HG03521 (cell line): Measurements from ENCODE around the gene RAPGEF1.

Experiments used
- ATAC-seq: cut with Tn5 transposase; IDR thresholded peaks from one replicate; pipeline ENCODE4 v1.9.1; 2021; ENCODE audit warnings: mild to moderate bottlenecking, moderate library complexity; ENCODE audit not compliant: unreplicated experiment

Gene RAPGEF1

DNA sequence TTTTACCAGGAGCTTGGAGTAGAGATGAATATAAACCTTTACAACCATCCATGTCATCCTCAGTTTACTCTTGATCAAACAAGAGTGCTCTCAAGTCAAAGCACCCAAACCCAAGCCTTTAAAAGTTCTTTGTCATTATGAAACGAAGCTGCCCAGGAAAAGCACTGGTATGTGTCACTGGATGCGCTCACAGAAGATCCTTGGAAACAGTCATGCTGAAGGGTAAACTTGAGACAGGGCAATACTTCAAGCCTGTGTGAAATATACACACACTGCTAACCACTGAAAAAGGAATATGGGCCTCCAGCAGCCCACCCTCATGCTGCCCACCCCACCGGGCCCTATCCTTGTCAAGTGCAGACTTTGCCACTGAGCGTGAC lies 110.1 kb downstream of the RAPGEF1 start:
- ATAC-seq: no peak

DNA sequence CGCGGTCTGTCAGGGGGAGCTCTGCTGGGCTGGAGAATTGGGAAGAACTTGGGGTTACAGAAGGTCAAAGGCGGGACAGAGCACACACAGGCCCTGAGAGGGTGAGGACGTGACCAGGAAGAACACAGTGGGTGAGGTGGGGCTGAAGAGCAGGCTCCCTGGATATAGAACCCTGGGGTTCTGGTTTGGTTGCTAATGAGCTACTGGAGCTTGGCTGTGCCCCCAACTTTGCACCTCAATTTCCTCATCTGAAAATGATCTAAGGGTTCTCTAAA lies 110.7 kb downstream of the RAPGEF1 start:
- no peak for ATAC-seq

DNA sequence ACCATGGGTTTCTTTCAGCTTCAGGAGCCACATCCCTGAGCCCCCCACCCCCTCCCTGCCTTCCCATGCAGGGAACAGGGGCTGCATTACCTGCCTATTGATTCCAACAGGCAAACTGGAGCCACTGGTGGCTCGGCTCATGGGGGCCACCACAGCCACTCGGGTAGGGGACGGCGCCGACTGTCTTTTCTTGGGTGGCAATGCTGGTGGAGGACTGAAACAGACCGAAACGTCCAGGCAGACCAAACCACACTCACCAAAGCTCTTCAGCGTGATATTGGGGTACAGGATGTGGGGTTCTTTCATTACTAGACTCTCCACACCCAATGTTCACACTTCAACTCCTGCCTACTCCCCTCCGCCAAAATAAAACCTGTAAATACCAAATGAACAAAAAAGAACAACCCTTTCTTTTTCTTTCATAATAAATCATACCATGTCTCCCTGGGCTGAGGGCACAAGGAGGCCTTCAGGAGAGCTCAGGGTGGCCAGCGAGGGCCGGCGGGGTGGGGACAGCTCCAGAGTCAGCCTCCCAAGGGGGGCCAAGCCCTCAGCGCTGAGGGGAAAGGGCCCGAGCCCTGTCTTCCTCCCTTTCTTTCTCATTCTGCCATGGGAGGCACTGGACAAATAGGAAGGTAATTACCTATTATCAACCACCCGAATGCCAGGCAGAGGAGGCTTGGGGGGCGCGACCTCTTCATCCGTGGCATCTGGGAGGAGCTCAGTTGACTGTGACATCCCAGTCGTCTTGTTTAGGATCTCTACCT lies 111.2 kb downstream of the RAPGEF1 start:
- ATAC-seq: no peak

DNA sequence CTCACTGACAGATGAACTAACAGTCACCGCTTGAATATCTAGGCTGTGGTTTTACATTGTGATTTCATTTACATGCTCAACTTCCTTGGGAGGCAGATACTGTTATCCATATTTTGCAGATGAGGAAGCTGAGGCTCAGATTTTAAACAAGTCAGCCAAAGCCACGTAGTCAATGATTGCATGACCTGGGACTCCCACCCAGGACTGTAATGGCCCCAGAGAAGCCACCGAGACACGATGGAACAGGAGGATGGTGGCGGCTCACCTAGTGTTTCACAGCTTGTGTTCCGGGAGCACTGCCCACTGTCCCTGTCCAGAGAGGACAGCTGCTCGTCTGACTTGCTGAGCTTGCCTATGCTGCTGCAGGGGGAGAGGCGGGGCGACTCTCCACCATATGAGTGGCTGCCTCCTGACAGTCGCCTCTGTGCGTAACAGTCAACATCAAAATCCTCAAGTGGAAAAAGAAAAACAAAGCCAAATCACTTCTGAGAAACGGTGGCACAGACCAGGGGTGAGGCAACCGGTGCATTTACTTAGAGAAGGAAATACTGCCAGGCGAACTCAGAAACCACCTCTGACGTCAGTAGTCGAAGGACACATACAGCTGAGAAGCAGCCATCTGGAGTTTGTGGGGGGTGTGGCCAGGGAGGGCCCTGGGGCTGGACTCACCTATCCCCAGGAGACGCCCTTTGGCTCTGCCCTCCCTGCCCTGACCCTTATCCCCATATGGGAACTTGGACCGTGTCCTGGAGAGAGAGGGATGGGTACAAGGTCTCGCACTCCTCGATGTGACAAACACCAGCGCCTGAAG lies 112.0 kb downstream of the RAPGEF1 start:
- ATAC-seq: no peak

DNA sequence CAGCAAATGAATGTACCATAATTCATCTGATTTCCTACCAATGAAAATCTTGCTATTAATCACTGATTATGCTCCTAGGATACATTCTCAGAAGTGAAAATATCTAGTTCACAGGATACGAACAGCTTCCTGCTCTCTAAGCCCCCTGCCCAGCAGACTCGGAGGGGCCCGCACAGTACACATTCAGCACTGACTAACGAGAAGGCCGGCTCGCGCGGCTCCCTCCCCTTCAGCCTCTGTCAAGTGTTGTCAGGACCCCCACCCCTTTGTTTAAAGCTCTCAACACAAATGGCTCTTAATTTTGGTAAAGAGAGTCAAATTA lies 112.6 kb downstream of the RAPGEF1 start:
- ATAC-seq: no peak

DNA sequence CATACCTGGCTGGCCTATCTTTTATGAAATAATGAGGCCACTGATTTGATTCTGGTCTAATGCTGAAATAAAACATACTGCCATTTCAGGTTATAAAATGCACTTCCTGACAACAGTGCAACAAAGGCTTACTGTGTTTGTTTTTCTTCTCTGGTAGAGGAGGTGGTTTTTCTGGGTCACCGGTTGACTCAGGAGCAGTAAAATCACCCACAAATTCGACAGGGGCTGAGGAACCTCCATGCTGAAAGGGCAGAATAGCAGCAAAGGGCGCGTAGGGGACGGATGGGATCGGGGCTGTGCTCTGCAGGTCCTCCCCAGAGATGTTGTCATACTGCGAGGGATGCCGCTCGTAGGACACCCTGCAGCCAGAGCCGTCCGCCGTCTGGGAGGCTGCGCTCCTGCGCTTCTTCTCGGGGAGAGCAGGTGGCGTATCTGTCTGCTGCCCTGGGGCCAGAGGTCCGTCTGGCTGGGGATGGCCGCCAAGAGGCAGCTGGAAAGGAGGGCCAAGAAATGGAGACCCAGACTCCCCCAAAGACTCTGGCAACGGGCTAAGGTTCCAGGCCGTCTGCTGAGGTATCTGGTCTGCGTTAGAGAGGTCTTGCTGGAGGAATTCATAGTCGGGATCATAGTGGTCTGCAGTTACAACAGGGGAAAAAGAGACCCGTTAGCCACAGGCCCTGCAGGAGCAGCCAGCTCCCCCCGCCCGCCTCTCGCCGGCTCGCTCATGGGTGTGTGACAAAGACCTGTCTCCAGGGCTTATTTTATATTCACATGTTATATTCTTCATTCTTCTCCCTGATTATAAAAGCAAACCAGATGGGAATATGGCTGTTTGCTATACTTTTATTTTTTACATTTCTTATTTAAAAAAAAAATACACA lies 113.8 kb downstream of the RAPGEF1 start:
- no peak for ATAC-seq

DNA sequence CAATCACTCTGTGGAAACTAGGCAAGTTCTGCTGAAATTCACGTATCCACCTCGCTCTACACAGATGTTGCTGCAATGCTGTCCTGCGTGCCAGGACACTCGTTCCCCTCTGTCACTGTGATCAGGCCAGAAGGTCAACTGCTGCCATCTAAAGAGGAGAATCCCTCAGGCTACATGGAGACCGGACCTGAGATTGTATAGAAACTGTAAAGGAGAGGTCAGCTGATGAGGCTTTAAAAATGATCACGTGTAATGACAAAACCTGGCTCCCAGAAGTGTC lies 114.4 kb downstream of the RAPGEF1 start:
- ATAC-seq: no peak

DNA sequence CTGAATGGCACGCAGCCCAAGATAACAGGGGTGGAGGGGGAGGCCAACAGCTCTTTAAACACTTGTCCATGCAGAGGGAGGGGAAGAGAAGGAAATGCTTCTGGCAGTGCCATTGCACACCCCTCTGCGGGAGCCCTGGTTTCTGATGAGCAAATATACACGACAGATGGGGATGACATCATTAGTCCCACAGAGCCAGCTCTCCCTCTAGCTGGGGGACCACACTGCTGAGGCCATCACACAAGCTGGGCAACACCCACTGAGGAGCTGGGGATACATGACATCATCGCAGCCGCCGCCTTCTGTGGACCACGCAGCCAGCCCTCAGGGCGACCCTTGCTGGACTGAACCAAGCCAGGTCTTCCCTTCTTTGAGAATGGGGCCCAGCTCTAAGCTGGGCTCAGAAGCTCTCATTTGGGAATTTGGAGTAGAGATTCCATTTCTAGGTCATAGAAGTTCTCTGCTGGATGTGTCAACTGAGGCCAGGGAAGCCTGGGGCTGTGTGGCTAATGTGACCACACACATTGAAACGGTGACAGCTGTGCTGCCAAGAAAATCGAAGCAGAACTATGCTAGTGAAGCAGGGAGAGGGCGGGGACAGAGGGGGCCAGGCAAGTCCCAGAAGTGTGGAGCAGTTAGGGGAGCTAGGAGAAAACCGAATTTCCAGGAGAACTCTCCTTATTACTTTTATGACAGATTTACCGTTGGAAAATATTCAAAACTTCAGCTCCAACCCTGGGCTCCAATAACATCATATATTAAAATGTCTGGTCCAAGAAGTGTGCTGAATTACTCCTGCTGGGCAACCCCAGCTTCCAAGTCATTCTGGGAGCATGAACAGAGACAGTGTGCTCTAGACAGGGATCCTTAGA lies 115.0 kb downstream of the RAPGEF1 start:
- ATAC-seq: no peak

DNA sequence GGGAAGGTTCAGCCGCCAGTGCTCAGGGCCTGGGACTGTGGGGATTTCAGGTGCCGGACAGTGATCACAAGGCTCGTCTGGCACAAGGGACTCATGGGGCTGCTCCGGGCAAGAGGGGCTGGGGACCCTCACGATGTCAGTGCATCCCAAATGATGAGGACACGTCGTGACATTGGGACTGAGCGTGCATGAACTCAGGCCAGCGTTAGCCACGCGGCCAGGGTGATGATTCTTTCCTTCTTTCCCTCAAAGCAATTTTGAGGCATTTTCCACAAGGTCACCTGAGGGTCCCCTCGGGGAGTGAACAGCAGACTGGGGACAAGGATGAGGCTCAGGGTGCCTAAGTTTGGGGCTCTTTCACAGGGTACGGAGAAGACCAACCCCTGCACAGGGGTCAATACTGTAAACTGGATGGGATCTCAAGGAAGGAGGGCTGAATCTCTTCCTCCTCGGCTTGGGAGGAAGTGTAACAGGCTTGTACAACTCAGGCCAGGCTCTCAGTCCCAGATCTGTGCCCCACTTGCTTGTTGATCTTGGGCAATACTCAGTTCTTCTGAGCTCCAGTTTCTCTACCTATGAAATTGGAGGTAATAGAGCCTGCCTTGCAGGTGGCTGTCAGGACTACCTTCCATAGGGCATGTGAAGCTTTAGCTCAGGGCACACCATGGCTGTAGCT lies 116.1 kb downstream of the RAPGEF1 start:
- ATAC-seq: no peak

DNA sequence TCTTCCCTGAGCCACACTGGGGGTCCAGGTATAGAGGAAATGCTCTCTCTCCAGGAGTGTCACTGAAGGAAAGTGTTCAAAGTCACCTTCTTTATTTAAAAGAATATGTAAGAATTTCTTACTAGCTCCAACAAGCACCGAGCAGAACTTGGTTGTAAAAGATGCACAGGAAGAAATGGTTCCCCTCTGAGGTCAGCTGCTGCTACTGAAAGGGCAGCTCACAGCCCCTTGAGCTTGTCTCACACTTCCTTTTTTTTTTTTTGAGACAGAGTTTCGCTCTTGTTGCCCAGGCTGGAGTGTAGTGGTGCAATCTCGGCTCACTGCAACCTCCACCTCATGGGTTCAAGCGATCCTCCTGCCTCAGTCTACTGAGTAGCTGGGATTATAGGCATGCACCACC lies 117.4 kb downstream of the RAPGEF1 start:
- ATAC-seq: no peak

DNA sequence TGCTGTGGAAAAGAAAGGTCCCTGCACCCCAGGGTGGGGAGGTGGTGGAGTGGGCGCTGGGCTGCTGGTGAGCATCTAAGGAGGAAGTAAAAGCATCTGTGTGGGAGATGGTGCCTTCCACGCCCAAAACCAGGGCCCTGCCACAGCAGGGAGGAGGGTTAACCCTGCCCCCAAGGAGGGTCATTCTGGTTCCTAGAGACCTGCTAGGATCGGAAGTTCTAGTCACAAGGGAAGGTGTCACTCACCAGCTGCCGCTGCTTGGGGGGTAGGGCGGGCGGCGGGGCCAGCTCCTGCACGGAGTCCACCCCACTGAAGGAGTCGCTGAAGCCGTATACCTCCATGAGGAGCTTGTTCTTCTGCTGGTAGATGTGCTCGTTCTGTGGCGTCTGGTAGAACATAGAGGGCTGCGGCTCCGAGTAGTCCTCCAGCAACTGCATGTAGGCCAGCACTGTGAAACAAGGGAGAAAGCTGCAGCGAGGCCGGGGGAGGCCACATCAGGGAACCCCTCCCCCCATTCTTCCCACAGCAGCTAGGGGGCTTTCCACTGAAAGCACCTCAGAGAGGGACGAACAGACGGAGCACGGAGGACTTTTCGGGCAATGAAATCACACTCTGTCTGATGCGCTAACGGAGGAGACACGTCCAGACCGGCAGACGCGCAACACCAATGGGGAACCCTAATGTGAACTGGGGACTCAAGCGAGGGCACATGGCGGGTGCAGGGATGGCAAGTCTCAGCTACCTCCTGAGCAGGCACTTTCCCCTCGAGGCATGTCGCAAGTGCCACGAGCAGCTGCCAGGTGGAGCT lies 118.1 kb downstream of the RAPGEF1 start:
- ATAC-seq: no peak

DNA sequence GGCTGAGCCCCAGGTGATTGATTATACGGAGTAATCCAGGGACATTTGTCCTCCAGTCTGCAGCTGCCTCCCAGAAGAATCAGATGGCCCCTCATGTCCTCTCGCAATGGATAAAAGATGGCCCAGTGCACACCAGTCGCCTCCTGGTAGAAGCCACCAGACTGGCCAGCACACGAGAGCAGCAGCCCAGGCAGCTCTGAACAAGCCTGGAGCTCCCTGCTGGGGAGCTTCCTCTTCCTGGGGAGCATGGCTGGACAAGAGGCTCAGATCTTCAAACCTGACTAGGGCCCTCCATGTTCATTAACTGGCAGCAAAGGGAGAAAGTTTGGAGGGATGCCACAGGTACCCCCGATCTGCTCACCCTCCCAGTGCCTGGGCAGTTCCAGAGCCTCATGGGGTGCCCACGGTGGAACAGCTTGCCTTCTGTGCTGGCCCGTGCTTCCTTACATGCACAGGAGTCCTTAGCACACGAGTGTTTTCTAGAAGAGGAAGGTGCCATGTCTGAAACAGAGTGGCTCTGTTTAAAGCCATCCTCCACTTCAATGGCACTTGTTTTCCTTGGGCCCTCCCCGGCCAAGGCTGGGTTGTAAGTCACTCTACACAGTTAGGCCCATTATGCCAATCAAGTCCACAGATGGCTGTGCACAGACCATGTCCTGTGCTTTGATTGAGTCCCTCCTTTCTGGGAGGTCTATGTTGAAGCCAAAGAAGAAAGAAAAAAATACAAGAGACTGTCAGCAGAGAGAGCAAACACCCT lies 118.9 kb downstream of the RAPGEF1 start:
- ATAC-seq: no peak

DNA sequence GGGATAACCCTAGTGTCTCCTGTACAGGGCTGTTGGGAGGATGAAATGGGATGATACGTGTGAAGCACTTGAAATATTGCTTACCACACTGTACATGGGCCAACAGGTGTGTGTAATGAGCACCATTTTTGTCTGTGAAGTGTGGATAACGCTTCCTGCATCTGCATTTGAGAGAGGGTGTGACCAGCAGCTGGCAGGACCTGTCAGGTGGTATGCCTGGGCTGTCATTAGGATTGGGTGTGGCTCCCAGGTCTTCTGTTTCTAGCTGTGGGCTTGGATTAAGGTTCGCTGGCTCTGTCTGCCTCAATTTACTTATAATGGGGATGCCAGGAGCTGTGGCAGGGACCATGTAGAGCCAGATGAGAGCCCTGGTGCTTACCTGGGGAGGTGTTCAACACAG lies 120.2 kb downstream of the RAPGEF1 start:
- ATAC-seq: no peak

DNA sequence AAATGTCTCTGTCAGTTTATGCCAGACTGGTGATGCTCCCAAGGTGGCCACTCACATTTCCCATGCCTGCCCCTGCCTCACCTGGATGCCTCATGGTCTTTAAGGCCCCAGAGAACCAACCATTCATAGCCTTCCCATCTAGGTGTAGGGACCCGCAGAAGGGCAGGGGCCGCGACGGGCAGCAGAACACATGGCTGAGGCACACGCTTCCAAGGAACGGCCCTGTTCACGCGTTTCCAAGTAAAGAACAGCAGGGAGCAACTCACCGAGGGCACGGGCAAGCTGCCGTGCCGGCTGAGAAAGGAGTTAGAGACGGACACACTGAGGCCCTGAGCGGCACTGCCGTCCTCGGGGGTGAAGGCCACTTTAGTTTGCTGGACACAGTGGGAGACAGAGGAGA lies 121.1 kb downstream of the RAPGEF1 start:
- no peak for ATAC-seq

DNA sequence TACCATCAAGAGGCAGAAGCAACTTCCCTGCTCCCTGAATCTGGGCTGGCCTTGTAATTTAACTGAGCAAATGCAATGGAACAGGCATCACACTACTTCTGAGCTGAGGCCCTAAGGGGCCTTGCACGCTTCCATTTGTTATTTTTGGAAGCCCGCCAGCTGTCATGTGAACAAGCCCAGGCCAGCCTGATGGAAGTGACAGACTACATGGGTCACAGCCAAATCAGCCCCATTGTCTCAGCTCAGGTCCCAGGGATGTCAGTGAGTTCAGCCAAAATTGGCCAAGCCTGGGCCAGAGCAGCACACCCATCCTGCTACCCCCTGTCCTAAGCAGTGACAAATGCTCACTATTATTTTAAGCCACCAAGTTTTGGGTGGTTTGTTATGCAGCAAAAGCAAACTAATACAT lies 121.8 kb downstream of the RAPGEF1 start:
- no peak for ATAC-seq

DNA sequence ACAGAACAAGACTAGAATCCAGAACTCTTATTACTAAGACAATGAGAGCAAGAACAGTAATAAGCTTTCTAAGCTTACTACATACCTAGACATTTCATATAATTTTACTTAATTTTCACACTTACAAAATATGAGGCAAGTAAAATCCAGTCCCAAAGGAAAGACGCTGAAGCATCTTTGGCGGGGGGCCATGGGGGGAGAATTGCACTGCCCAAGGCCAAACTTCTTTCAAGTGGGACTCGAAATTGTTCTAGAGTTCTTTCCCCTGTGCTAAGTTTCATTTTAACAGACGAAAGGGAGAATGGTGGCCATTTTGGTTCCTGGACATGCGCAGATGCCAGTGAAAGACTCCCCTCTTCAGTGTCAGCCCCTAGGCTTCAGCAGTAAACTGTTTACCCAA lies 122.3 kb downstream of the RAPGEF1 start:
- no peak for ATAC-seq

DNA sequence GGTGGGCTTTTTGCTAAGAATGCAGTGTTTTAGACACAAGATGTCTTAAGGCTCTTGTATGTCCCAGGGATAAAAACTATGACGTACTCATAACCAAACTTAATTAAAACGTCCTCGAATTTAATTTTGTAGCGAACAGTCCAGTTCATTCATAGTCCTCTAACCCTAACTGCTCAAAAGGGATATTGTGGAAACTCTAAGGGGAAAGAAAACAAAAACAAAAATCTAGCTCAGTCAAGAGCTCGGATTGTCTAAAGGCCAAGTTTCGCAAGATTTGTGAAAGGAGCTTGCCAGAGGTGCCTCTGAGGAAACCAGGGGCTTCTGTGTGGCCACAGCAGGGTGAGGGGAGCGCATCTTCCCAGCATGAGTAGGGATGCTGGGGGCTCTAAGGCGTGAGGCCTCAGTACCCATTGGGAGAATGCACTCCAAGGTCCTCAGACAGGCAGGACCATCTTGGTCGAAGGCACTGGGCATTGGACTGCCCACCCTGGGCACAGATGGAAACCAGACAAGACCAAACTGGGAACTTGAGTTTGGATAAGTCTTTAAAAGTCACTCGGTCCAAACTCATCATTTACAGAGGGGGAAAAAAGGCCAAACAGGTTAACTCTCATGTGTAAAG lies 122.8 kb downstream of the RAPGEF1 start:
- no peak for ATAC-seq

DNA sequence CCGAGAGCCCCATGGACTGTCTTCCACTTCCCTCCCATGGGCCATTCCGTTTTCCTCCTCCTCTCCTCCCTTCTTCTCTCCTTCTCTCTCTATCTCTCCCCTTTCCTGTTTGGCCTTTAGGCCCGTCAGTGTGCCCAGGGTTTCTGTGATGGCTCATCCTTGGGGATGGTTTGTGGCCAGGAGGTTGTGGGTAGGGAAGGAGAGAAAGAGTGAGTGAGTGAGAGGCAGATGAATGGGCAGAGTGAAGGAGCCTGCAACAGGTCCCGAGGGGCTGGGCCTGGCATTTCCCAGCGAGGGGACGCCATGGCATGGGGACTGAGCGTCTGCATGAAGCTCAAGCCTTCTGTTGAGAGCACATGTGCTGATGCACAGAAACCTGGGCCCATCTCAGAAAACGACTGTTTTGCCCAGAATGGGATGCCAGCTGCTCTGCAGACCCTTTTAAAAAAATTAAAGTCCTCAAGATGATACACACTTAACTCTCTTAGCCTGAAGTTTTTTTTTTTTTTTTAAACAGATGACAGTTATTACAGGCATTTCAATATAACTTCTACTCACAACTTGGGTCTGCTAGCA lies 125.4 kb downstream of the RAPGEF1 start:
- no peak for ATAC-seq
